Right lobe of liver (tissue), 4 donors: ENCODE results near the gene OBI1.

Experiments
- CTCF ChIP-seq, 4 donors: fragments of 200-600 bp in 3 of 4; fragments of 450-650 bp in 1 of 4; IDR thresholded peaks; one replicate each; pipeline versions ENCODE4 v1.5.1 to v1.8.0; 2016 to 2022; ENCODE audit warnings: antibody characterized with exemption in 4 of 4, mild to moderate bottlenecking in 2 of 4
- POLR2A ChIP-seq: fragments of 450-650 bp; IDR thresholded peaks from one replicate; pipeline ENCODE4 v1.6.1; 2017; ENCODE audit warnings: antibody characterized with exemption, mild to moderate bottlenecking
- donor health status: DM: no; HTN: no; CAD: no.
- donor health status: DM: no; HTN: no; CAD: no.
- donor health status: DM: no; HTN: yes; CAD: no.

GRCh38 chr13:78701383-78701782, 42.4 kb upstream of the OBI1 start:
- TF ChIP-seq CTCF (IDR thresholded peaks at IDR 0.05) (no peak), POLR2A (no peak)
